Activated B cell treated with CpG ODN at 0.5 μM for 24 hours (primary cell): ENCODE results near the gene A3GALT2. TPM values are rescaled to one million over a fixed set of nuclear protein-coding genes. Genes with fewer than 3 reads are reported as not detected.

Experiments used
- ATAC-seq: fragments of 200-7000 bp; cut with Tn5 transposase; one replicate; pipeline ENCODE4 v1.10.0; 2021; ENCODE audit warnings: low read depth, mild to moderate bottlenecking, moderate library complexity
- CTCF ChIA-PET: fragments of 350-600 bp; sonication (Branson Sonifier 250); formaldehyde crosslinking; loops from one replicate; lab custom pipeline; 2021; ENCODE audit warnings: antibody characterized with exemption; lab: Charles Lee
- POLR2A ChIA-PET: fragments of 350-600 bp; sonication (Branson Sonifier 250); formaldehyde crosslinking; loops from one replicate; lab custom pipeline; 2021; ENCODE audit warnings: antibody characterized with exemption; lab: Charles Lee
- DNase-seq: peaks from one replicate; pipeline ENCODE4 v3.0.0; 2022
- H3K27ac Mint-ChIP-seq: one replicate; pipeline ENCODE4 v1.8.0; 2020; ENCODE audit warnings: mixed read lengths
- H3K27me3 Mint-ChIP-seq: one replicate; pipeline ENCODE4 v1.8.0; 2021; ENCODE audit warnings: mixed read lengths
- H3K36me3 Mint-ChIP-seq: one replicate; pipeline ENCODE4 v1.8.0; 2021; ENCODE audit warnings: low read depth, mixed read lengths
- H3K4me1 Mint-ChIP-seq: one replicate; pipeline ENCODE4 v1.8.0; 2021; ENCODE audit warnings: mixed read lengths
- H3K4me3 Mint-ChIP-seq: one replicate; pipeline ENCODE4 v1.8.0; 2020; ENCODE audit warnings: mild to moderate bottlenecking, mixed read lengths
- H3K9me3 Mint-ChIP-seq: one replicate; pipeline ENCODE4 v1.8.0; 2020; ENCODE audit warnings: mixed read lengths
- CTCF ChIP-seq: fragments of 200-600 bp; IDR thresholded peaks from one replicate; pipeline ENCODE4 v1.8.0; 2022; ENCODE audit warnings: antibody characterized with exemption, mild to moderate bottlenecking
- intact Hi-C: fragments of 100-400 bp; cut with micrococcal nuclease; formaldehyde crosslinking; loops from one replicate; pipeline ENCODE4 v1.15.1; 2024
- total RNA-seq: library from RNA; stranded (reverse); gene quantifications from 2 replicates; pipeline ENCODE4 v1.2.3, GENCODE V29; 2022

The A3GALT2 gene
- total RNA-seq, 1 donor from 2014 or later = not detected

GRCh38 chr1:33265780-33266605 lies 54.9 kb downstream of the A3GALT2 start:
- Mint-ChIP-seq H3K4me3 (no peak overlapping the region), H3K4me1 (peaks cover 2% of the 10 kb centered on the region), H3K27me3 (no peaks in the 10 kb centered on the region), H3K27ac (no peak overlapping the region), H3K9me3 (no peaks in the 10 kb centered on the region), H3K36me3 (peaks cover 12% of the 10 kb centered on the region)
- intact Hi-C loops = no loop called here
- TF ChIP-seq CTCF = no peak
- ChIA-PET POLR2A (interaction anchor here (1.0 kb wide), 1 partner anchor 9 kb away, joined by 3 read pairs; no protein-coding TSS in a partner anchor), CTCF (interaction anchor here (1.2 kb wide), 1 partner anchor 29 kb away, joined by 4 read pairs; no protein-coding TSS in a partner anchor)
- no peak for DNase-seq
- ATAC-seq = no peak

GRCh38 chr1:33263890-33264504 lies 56.9 kb downstream of the A3GALT2 start:
- Mint-ChIP-seq H3K4me3 (no peak overlapping the region), H3K27me3 (no peaks in the 10 kb centered on the region), H3K4me1 (peaks cover 10% of the 10 kb centered on the region), H3K36me3 (peaks cover 7% of the 10 kb centered on the region), H3K9me3 (no peaks in the 10 kb centered on the region), H3K27ac (no peak overlapping the region)
- CTCF ChIA-PET = no interaction called here
- POLR2A ChIA-PET = no interaction called here
- no peak for TF ChIP-seq CTCF
- intact Hi-C loops = no loop called here
- no peak for DNase-seq
- ATAC-seq = no peak

GRCh38 chr1:33261344-33261743 lies 59.6 kb downstream of the A3GALT2 start:
- H3K4me3 Mint-ChIP-seq = no peak overlapping the region
- POLR2A ChIA-PET = no interaction called here
- intact Hi-C loops = no loop called here
- ATAC-seq = no peak
- peaks cover 32% of the 10 kb centered on the region for H3K4me1 Mint-ChIP-seq
- no peak overlapping the region for H3K27ac Mint-ChIP-seq
- CTCF ChIA-PET = no interaction called here
- H3K9me3 Mint-ChIP-seq = no peaks in the 10 kb centered on the region
- no peaks in the 10 kb centered on the region for H3K27me3 Mint-ChIP-seq
- no peak for DNase-seq
- no peak for TF ChIP-seq CTCF
- H3K36me3 Mint-ChIP-seq = peaks cover 10% of the 10 kb centered on the region

GRCh38 chr1:33260439-33260838 lies 60.5 kb downstream of the A3GALT2 start:
- TF ChIP-seq CTCF = no peak
- ChIA-PET POLR2A (no interaction called here), CTCF (no interaction called here)
- no peak for DNase-seq
- Mint-ChIP-seq H3K36me3 (peaks cover 10% of the 10 kb centered on the region), H3K9me3 (no peaks in the 10 kb centered on the region), H3K27me3 (no peaks in the 10 kb centered on the region), H3K27ac (no peak overlapping the region), H3K4me3 (no peak overlapping the region), H3K4me1 (peaks cover 32% of the 10 kb centered on the region)
- intact Hi-C loops = no loop called here
- ATAC-seq = no peak

- TF ChIP-seq CTCF = no peak
- Mint-ChIP-seq H3K27me3 (no peaks in the 10 kb centered on the region), H3K27ac (peak overlapping the region; percentile 5), H3K9me3 (no peaks in the 10 kb centered on the region), H3K4me1 (peaks cover 34% of the 10 kb centered on the region), H3K36me3 (peaks cover 10% of the 10 kb centered on the region), H3K4me3 (no peak overlapping the region)
- no peak for ATAC-seq
- ChIA-PET CTCF (interaction anchor here (0.6 kb wide), 1 partner anchor 36 kb away, joined by 3 read pairs; no protein-coding TSS in a partner anchor), POLR2A (no interaction called here)
- intact Hi-C loops = loop anchor here (5.0 kb wide), 3 partner anchors 37 to 443 kb away; partner anchors contain the start of genes S100PBP and YARS1
- no peak for DNase-seq
These were observed 61.0 kb downstream of the A3GALT2 start for GRCh38 chr1:33259879-33260278.
